GM19395 (cell line): ENCODE measurements around the gene CTTNBP2NL.
A peak's percentile ranks its signal among the peaks of the same experiment; 100 is the strongest.
"Not testable (repeated sequence)": the region's sequence is repeated elsewhere in the genome, so short reads cannot be mapped to it uniquely, and the experiment has no call there.

Experiments used
- ATAC-seq: cut with Tn5 transposase; IDR thresholded peaks from one replicate; pipeline ENCODE4 v1.9.1; 2021; ENCODE audit warnings: mild to moderate bottlenecking, moderate library complexity; ENCODE audit not compliant: unreplicated experiment

Gene CTTNBP2NL

GRCh38 chr1:112461200-112461871 is 65.3 kb downstream of the CTTNBP2NL start:
- ATAC-seq: no peak

GRCh38 chr1:112462953-112463279 is 66.9 kb downstream of the CTTNBP2NL start:
- ATAC-seq: no peak

- no peak for ATAC-seq
These were observed 68.5 kb downstream of the CTTNBP2NL start for GRCh38 chr1:112464501-112464900.

GRCh38 chr1:112465122-112465521 is 69.1 kb downstream of the CTTNBP2NL start:
- no peak for ATAC-seq

- peak; percentile 87 for ATAC-seq
These were observed 70.2 kb downstream of the CTTNBP2NL start for GRCh38 chr1:112466078-112466660.

- not testable (repeated sequence) for ATAC-seq
These were observed 74.3 kb downstream of the CTTNBP2NL start for GRCh38 chr1:112470324-112470723.

GRCh38 chr1:112470966-112471365 is 75.0 kb downstream of the CTTNBP2NL start:
- ATAC-seq: no peak

GRCh38 chr1:112472142-112472541 is 76.1 kb downstream of the CTTNBP2NL start:
- no peak for ATAC-seq

GRCh38 chr1:112477550-112477949 is 81.5 kb downstream of the CTTNBP2NL start:
- no peak for ATAC-seq

- ATAC-seq: no peak
These were observed 82.3 kb downstream of the CTTNBP2NL start for GRCh38 chr1:112478314-112478713.

- not testable (repeated sequence) for ATAC-seq
These were observed 90.0 kb downstream of the CTTNBP2NL start for GRCh38 chr1:112486063-112486462.

GRCh38 chr1:112487686-112488085 is 91.7 kb downstream of the CTTNBP2NL start:
- ATAC-seq: not testable (repeated sequence)

- ATAC-seq: no peak
These were observed 92.1 kb downstream of the CTTNBP2NL start for GRCh38 chr1:112488141-112488540.

- no peak for ATAC-seq
These were observed 96.1 kb downstream of the CTTNBP2NL start for GRCh38 chr1:112492076-112492475.

GRCh38 chr1:112493351-112493750 is 97.3 kb downstream of the CTTNBP2NL start:
- no peak for ATAC-seq

- no peak for ATAC-seq
These were observed 100.3 kb downstream of the CTTNBP2NL start for GRCh38 chr1:112496290-112496689.

- ATAC-seq: peak; percentile 61
These were observed 106.0 kb downstream of the CTTNBP2NL start for GRCh38 chr1:112501810-112502641.

- ATAC-seq: no peak
These were observed 106.8 kb downstream of the CTTNBP2NL start for GRCh38 chr1:112502826-112503225.

- ATAC-seq: no peak
These were observed 108.1 kb downstream of the CTTNBP2NL start for GRCh38 chr1:112504001-112504660.

- no peak for ATAC-seq
These were observed 108.8 kb downstream of the CTTNBP2NL start for GRCh38 chr1:112504661-112505399.

- ATAC-seq: no peak
These were observed 109.4 kb downstream of the CTTNBP2NL start for GRCh38 chr1:112505400-112505785.
